NOMO-1 (cell line): ENCODE data around the gene TAF1L.
A peak's percentile ranks its signal among the peaks of the same experiment; 100 is the strongest.

Experiments used
- DNase-seq, 2 experiments: peaks; one replicate each; lab custom pipeline; 2025; ENCODE audit not compliant: unreplicated experiment in 2 of 2; lab: John Stamatoyannopoulos, UW

The TAF1L gene

GRCh38 chr9:32589083-32589723 is 46.3 kb downstream of the TAF1L start:
- DNase-seq = peak in 1 of 2 experiments; percentile 68

GRCh38 chr9:32587901-32588300 is 47.6 kb downstream of the TAF1L start:
- no peak for DNase-seq

- DNase-seq = no peak
These were observed 50.7 kb downstream of the TAF1L start for GRCh38 chr9:32584784-32585183.

GRCh38 chr9:32581512-32582143 is 53.8 kb downstream of the TAF1L start:
- peak in 1 of 2 experiments; percentile 42 for DNase-seq

- no peak for DNase-seq
These were observed 54.7 kb downstream of the TAF1L start for GRCh38 chr9:32580631-32581300.

GRCh38 chr9:32579706-32580331 is 55.6 kb downstream of the TAF1L start:
- peak; percentile 24 to 57 for DNase-seq
